ENCODE measurements around the gene NPBWR2.

Gene NPBWR2

DNA sequence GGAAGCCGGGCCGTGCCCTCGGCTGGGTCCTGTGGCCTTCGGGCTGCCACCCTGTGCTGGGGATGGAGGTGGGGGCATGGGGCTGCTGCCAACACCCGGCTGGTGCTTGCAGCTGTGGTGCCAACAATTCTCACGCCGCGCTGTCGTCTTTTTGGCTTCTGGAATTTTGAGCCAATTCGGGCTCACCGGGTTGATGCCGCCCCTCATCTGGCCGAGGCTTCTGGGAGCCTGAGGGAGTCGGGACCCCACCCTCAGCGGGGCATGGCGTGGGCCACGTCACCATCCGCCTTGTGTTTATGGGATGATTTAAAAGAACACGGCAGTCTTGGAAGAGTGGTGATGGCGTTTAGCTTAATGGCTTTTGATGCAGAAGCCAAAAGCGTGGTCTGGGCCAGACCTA lies 8.7 kb upstream of the NPBWR2 start:
- Histone ChIP-seq H3K4me3 (replicated peaks; ENCODE audit: insufficient read depth, low read length) (no peak overlapping the region), H3K27me3 (ENCODE audit: insufficient read depth, poor library complexity, severe bottlenecking) (no peaks in the 10 kb centered on the region), H3K27ac (replicated peaks) (no peak overlapping the region)
- TF ChIP-seq, protein P1, sequence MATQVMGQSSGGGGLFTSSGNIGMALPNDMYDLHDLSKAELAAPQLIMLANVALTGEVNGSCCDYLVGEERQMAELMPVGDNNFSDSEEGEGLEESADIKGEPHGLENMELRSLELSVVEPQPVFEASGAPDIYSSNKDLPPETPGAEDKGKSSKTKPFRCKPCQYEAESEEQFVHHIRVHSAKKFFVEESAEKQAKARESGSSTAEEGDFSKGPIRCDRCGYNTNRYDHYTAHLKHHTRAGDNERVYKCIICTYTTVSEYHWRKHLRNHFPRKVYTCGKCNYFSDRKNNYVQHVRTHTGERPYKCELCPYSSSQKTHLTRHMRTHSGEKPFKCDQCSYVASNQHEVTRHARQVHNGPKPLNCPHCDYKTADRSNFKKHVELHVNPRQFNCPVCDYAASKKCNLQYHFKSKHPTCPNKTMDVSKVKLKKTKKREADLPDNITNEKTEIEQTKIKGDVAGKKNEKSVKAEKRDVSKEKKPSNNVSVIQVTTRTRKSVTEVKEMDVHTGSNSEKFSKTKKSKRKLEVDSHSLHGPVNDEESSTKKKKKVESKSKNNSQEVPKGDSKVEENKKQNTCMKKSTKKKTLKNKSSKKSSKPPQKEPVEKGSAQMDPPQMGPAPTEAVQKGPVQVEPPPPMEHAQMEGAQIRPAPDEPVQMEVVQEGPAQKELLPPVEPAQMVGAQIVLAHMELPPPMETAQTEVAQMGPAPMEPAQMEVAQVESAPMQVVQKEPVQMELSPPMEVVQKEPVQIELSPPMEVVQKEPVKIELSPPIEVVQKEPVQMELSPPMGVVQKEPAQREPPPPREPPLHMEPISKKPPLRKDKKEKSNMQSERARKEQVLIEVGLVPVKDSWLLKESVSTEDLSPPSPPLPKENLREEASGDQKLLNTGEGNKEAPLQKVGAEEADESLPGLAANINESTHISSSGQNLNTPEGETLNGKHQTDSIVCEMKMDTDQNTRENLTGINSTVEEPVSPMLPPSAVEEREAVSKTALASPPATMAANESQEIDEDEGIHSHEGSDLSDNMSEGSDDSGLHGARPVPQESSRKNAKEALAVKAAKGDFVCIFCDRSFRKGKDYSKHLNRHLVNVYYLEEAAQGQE (IDR thresholded peaks at IDR 0.05; ENCODE audit: insufficient replicate concordance, low read depth), result no peak
- TF ChIP-seq, protein P2, sequence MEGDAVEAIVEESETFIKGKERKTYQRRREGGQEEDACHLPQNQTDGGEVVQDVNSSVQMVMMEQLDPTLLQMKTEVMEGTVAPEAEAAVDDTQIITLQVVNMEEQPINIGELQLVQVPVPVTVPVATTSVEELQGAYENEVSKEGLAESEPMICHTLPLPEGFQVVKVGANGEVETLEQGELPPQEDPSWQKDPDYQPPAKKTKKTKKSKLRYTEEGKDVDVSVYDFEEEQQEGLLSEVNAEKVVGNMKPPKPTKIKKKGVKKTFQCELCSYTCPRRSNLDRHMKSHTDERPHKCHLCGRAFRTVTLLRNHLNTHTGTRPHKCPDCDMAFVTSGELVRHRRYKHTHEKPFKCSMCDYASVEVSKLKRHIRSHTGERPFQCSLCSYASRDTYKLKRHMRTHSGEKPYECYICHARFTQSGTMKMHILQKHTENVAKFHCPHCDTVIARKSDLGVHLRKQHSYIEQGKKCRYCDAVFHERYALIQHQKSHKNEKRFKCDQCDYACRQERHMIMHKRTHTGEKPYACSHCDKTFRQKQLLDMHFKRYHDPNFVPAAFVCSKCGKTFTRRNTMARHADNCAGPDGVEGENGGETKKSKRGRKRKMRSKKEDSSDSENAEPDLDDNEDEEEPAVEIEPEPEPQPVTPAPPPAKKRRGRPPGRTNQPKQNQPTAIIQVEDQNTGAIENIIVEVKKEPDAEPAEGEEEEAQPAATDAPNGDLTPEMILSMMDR (IDR thresholded peaks at IDR 0.05; ENCODE audit: insufficient read depth, low read length), result no peak
- TF ChIP-seq POLR2AphosphoS5 (IDR thresholded peaks at IDR 0.05; ENCODE audit: low read depth) (no peak), GABPA (IDR thresholded peaks at IDR 0.05; ENCODE audit: low read depth) (no peak), SPI1 (IDR thresholded peaks at IDR 0.05; ENCODE audit: borderline replicate concordance, low read depth) (no peak)
- no peak for DNase-seq (ENCODE audit: low read depth in 1 of 2, low spot score in 1 of 2)

GRCh38 chr20:64115171-64115911 lies 8.0 kb upstream of the NPBWR2 start:
- H3K27me3 ChIP-seq (ENCODE audit: insufficient read depth, poor library complexity, severe bottlenecking), result no peaks in the 10 kb centered on the region
- no peak overlapping the region for H3K27ac ChIP-seq (replicated peaks)
- TF ChIP-seq SPI1 (IDR thresholded peaks at IDR 0.05; ENCODE audit: borderline replicate concordance, low read depth) (no peak), POLR2AphosphoS5 (IDR thresholded peaks at IDR 0.05; ENCODE audit: low read depth) (no peak), GABPA (IDR thresholded peaks at IDR 0.05; ENCODE audit: low read depth) (no peak)
- TF ChIP-seq, protein P2 (IDR thresholded peaks at IDR 0.05; ENCODE audit: insufficient read depth, low read length), result no peak
- TF ChIP-seq, protein P1 (IDR thresholded peaks at IDR 0.05; ENCODE audit: insufficient replicate concordance, low read depth), result no peak
- DNase-seq (ENCODE audit: low read depth in 1 of 2, low spot score in 1 of 2), result no peak
- no peak overlapping the region for H3K4me3 ChIP-seq (replicated peaks; ENCODE audit: insufficient read depth, low read length)

DNA sequence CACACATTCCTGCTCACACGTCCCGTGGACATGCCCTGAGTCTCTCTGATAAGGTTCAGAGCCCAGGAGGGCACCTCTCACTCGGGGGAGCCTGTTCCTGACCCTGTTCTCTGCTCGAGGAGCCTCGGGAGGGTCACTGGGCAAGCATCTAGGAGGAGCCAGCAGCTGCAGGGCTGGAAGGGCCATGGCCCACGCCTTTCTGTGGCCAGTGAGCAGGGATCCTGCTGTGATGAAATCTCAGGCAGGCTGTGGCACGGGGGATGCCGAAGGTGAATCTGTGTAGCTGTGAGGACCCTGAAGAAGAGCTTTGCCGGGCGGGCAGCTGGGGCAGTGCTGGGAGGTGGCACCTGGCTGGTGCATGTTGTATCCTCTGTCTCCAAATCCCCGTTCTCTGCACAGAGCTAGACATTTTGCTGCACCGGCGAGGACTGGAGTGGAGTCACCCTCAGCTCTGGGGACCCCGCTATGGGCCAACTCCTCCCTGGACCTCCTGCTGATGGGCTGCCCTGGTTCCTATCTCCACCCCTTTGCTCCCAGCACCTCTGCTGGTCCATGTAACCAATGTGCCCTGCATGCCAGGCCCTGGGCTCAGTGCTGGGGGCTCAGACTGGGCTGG lies 7.1 kb upstream of the NPBWR2 start:
- H3K27me3 ChIP-seq (ENCODE audit: insufficient read depth, poor library complexity, severe bottlenecking), result no peaks in the 10 kb centered on the region

GRCh38 chr20:64113796-64114355 lies 6.5 kb upstream of the NPBWR2 start:
- H3K27me3 ChIP-seq (ENCODE audit: insufficient read depth, poor library complexity, severe bottlenecking), result no peaks in the 10 kb centered on the region
- no peak overlapping the region for H3K27ac ChIP-seq (replicated peaks)
- no peak for DNase-seq (ENCODE audit: low read depth in 1 of 2, low spot score in 1 of 2)
- TF ChIP-seq, protein P2 (IDR thresholded peaks at IDR 0.05; ENCODE audit: insufficient read depth, low read length), result no peak
- TF ChIP-seq GABPA (IDR thresholded peaks at IDR 0.05; ENCODE audit: low read depth), result no peak
- TF ChIP-seq, protein P1 (IDR thresholded peaks at IDR 0.05; ENCODE audit: insufficient replicate concordance, low read depth), result no peak
- no peak for TF ChIP-seq POLR2AphosphoS5 (IDR thresholded peaks at IDR 0.05; ENCODE audit: low read depth)
- TF ChIP-seq SPI1 (IDR thresholded peaks at IDR 0.05; ENCODE audit: borderline replicate concordance, low read depth), result no peak
- H3K4me3 ChIP-seq (replicated peaks; ENCODE audit: insufficient read depth, low read length), result no peak overlapping the region

More for the DNA sequence above, 7.1 kb upstream of the NPBWR2 start:
- H3K27ac ChIP-seq (replicated peaks), result no peak overlapping the region
- TF ChIP-seq GABPA (IDR thresholded peaks at IDR 0.05; ENCODE audit: low read depth), result no peak
- no peak for DNase-seq (ENCODE audit: low read depth in 1 of 2, low spot score in 1 of 2)
- H3K4me3 ChIP-seq (replicated peaks; ENCODE audit: insufficient read depth, low read length), result no peak overlapping the region

Measured in HL-60 (cell line).